B cell (primary cell): ENCODE data around the gene NAV2. TPM values are rescaled to one million over a fixed set of nuclear protein-coding genes. Genes with fewer than 3 reads are reported as not detected.
A peak's percentile ranks its signal among the peaks of the same experiment; 100 is the strongest.

Experiments
- ATAC-seq: fragments of 200-7000 bp; cut with Tn5 transposase; one replicate; pipeline ENCODE4 v1.10.0; 2021; ENCODE audit warnings: low read depth, mild to moderate bottlenecking, moderate number of reproducible peaks, moderate library complexity
- CTCF ChIA-PET: fragments of 350-600 bp; sonication (Branson Sonifier 250); formaldehyde crosslinking; loops from one replicate; lab custom pipeline; 2021; ENCODE audit warnings: antibody characterized with exemption, inconsistent platforms; lab: Charles Lee
- POLR2A ChIA-PET: fragments of 350-600 bp; sonication (Branson Sonifier 250); formaldehyde crosslinking; loops from one replicate; lab custom pipeline; 2021; ENCODE audit warnings: antibody characterized with exemption; lab: Charles Lee
- DNase-seq: peaks from one replicate; pipeline ENCODE4 v3.0.0; 2013
- H2AFZ ChIP-seq: 2 replicates; pipeline ENCODE4 v1.6.1; 2012; ENCODE audit warnings: mild to moderate bottlenecking, low read depth, low read length; ENCODE audit not compliant: insufficient read depth, poor library complexity, severe bottlenecking
- H3K27ac ChIP-seq, 2 donors: 1 replicate in 1 of 2; 2 replicates in 1 of 2; pipeline ENCODE4 v1.5.1; 2012 to 2013; ENCODE audit warnings: low read length in 2 of 2, mild to moderate bottlenecking in 2 of 2, moderate library complexity in 1 of 2
- H3K27me3 ChIP-seq, 4 experiments: fragments of 200-600 bp in 1 of 4; sonication (generic) in 1 of 4; replicated peaks in 1 of 4; 1 replicate in 2 of 4; 2 replicates in 2 of 4; pipeline versions ENCODE4 v1.6.1 to v1.7.0; 2013 to 2016; ENCODE audit warnings: low read length in 3 of 4, mild to moderate bottlenecking in 2 of 4, mixed read lengths in 1 of 4, moderate library complexity in 1 of 4; ENCODE audit not compliant: insufficient read depth in 4 of 4, control insufficient read depth in 3 of 4; ENCODE audit errors: control extremely low read depth in 1 of 4
- H3K36me3 ChIP-seq, 2 experiments: replicated peaks in 1 of 2; 1 replicate in 1 of 2; 2 replicates in 1 of 2; pipeline versions ENCODE4 v1.6.1 to v1.7.1; 2013; ENCODE audit warnings: low read length in 1 of 2; ENCODE audit not compliant: insufficient read depth in 2 of 2, control insufficient read depth in 1 of 2; ENCODE audit errors: control extremely low read depth in 1 of 2, extremely low read depth in 1 of 2
- H3K4me1 ChIP-seq, 2 donors: fragments of 200-600 bp in 1 of 2; sonication (generic) in 1 of 2; 1 replicate in 1 of 2; 2 replicates in 1 of 2; pipeline versions ENCODE4 v1.5.1 to v1.6.1; 2013 to 2017; ENCODE audit warnings: low read length in 2 of 2; ENCODE audit not compliant: control insufficient read depth in 2 of 2, insufficient read depth in 2 of 2
- H3K4me2 ChIP-seq: replicated peaks from 2 replicates; pipeline ENCODE3; 2012; ENCODE audit warnings: mild to moderate bottlenecking, low read depth, low read length; ENCODE audit not compliant: poor library complexity, severe bottlenecking
- H3K4me3 ChIP-seq, 5 experiments: fragments of 200-600 bp in 1 of 5; sonication (generic) in 1 of 5; 1 replicate in 3 of 5; 2 replicates in 2 of 5; pipeline versions ENCODE4 v1.5.1 to v1.7.0; 2011 to 2016; ENCODE audit warnings: low read length in 4 of 5, mild to moderate bottlenecking in 4 of 5, low read depth in 2 of 5, control low read depth in 1 of 5, moderate library complexity in 1 of 5; ENCODE audit not compliant: insufficient read depth in 1 of 5; ENCODE audit errors: control extremely low read depth in 1 of 5, extremely low read depth in 1 of 5
- H3K79me2 ChIP-seq: fragments of 200-600 bp; sonication (generic); one replicate; pipeline ENCODE4 v1.6.0; 2016; ENCODE audit warnings: low read length; ENCODE audit not compliant: control insufficient read depth, insufficient read depth
- H3K9ac ChIP-seq: fragments of 200-600 bp; sonication (generic); 2 replicates; pipeline ENCODE4 v1.6.1; 2017; ENCODE audit warnings: mild to moderate bottlenecking, low read length, moderate library complexity
- H3K9me3 ChIP-seq, 3 donors: one replicate each; pipeline versions ENCODE4 v1.6.1 to v1.7.1; 2013; ENCODE audit warnings: low read length in 2 of 3; ENCODE audit not compliant: control insufficient read depth in 2 of 3, insufficient read depth in 1 of 3; ENCODE audit errors: control extremely low read depth in 1 of 3
- H4K20me1 ChIP-seq: 2 replicates; pipeline ENCODE4 v1.6.0; 2012; ENCODE audit warnings: mild to moderate bottlenecking, low read length; ENCODE audit not compliant: insufficient read depth, control insufficient read depth, poor library complexity, severe bottlenecking
- H3K27ac Mint-ChIP-seq: one replicate; pipeline ENCODE4 v1.8.0; 2021; ENCODE audit warnings: mixed read lengths
- H3K27me3 Mint-ChIP-seq: one replicate; pipeline ENCODE4 v1.8.0; 2021; ENCODE audit warnings: mixed read lengths
- H3K4me1 Mint-ChIP-seq: one replicate; pipeline ENCODE4 v1.8.0; 2021; ENCODE audit warnings: mixed read lengths
- H3K4me3 Mint-ChIP-seq: one replicate; pipeline ENCODE4 v1.8.0; 2021; ENCODE audit warnings: mixed read lengths
- H3K9me3 Mint-ChIP-seq: one replicate; pipeline ENCODE4 v1.8.0; 2022; ENCODE audit warnings: mixed read lengths; ENCODE audit not compliant: insufficient read depth
- EZH2 ChIP-seq: IDR thresholded peaks from 2 replicates; pipeline ENCODE4 v1.6.1; 2012; ENCODE audit warnings: borderline replicate concordance, low read depth, mild to moderate bottlenecking, moderate library complexity, low read length; ENCODE audit not compliant: insufficient read depth, poor library complexity, severe bottlenecking
- WGBS: methylation state at CpG from one replicate; pipeline ENCODE4 v1.1.5; 2013; ENCODE audit warnings: missing lambda C conversion rate; ENCODE audit not compliant: insufficient coverage; 5-methylcytosine and 5-hydroxymethylcytosine counted together
- intact Hi-C: fragments of 100-400 bp; cut with micrococcal nuclease; formaldehyde crosslinking; loops from one replicate; pipeline ENCODE4 v1.10.0; 2022
- polyA plus RNA-seq: library from polyadenylated mRNA; depleted of rRNA; stranded (reverse); fragments of >200 nt; gene quantifications from 2 replicates; pipeline ENCODE4 v1.2.3, GENCODE V29; 2012
- total RNA-seq, 2 donors: library from RNA; stranded (reverse); fragments of 120-200 nt in 1 of 2; gene quantifications; 1 replicate in 1 of 2; 2 replicates in 1 of 2; pipeline versions ENCODE4 v1.2.3 to v1.2.4, GENCODE V29; 2013 to 2022
- TF ChIP-seq, protein P1 (sequence below): fragments of 200-600 bp; IDR thresholded peaks from one replicate; pipeline ENCODE4 v1.8.0; 2022; ENCODE audit warnings: antibody characterized with exemption, mild to moderate bottlenecking

NAV2 gene
- total and polyA plus RNA-seq, 2 donors (not counting 1 experiment from before 2014, with no cell fraction given): 0.82 to 22.2 TPM

DNA sequence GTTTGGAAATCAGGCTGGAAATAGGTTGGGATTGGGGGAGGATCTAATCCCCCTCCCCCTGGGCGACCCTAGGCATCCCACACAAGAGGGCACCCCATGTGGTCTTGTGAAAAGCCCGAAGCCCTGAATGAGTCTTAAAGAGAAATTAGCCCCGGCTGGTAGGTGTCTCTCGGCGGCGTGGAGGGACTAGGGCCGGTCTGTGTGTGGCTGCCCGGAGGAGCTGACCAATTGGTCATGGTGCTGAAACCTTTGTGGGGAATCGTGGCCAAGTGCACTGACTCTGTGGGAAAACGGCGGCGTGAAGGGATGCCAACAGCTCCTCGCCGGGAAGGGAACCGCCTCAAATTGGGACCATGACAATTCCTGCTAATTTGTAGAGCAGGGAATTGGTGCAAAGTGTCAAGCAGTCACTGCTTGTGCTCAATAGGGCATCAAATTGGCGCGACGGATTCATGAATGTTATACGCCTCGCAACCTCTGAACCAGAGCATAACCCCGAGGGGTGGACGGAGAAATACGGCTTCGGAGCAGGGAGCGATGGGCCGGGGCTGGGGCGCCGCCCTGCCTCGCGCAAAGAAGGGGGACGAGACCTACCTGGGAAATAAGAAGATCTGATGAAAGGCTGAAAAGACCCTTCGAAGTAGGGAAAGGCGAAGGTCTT, 446.1 kb downstream of the NAV2 start:
- Mint-ChIP-seq H3K27ac (no peak overlapping the region), H3K4me3 (no peak overlapping the region), H3K27me3 (peaks cover 75% of the 10 kb centered on the region), H3K9me3 (peaks cover 3% of the 10 kb centered on the region), H3K4me1 (peaks cover 31% of the 10 kb centered on the region)
- no peak for TF ChIP-seq EZH2
- TF ChIP-seq, protein P1, sequence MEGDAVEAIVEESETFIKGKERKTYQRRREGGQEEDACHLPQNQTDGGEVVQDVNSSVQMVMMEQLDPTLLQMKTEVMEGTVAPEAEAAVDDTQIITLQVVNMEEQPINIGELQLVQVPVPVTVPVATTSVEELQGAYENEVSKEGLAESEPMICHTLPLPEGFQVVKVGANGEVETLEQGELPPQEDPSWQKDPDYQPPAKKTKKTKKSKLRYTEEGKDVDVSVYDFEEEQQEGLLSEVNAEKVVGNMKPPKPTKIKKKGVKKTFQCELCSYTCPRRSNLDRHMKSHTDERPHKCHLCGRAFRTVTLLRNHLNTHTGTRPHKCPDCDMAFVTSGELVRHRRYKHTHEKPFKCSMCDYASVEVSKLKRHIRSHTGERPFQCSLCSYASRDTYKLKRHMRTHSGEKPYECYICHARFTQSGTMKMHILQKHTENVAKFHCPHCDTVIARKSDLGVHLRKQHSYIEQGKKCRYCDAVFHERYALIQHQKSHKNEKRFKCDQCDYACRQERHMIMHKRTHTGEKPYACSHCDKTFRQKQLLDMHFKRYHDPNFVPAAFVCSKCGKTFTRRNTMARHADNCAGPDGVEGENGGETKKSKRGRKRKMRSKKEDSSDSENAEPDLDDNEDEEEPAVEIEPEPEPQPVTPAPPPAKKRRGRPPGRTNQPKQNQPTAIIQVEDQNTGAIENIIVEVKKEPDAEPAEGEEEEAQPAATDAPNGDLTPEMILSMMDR: no peak
- DNase-seq (peak; percentile 21), ATAC-seq (no peak)
- no peak overlapping the region for H2AFZ ChIP-seq
- H3K9me3 ChIP-seq: peaks cover 4 to 59% (median 21%) of the 10 kb centered on the region in 3 donors
- H3K9ac ChIP-seq: no peak overlapping the region
- H3K4me1 ChIP-seq: peaks cover 23 to 29% of the 10 kb centered on the region in 2 donors
- 12% methylated on average over 30 of the region's 33 CpGs for WGBS
- H4K20me1 ChIP-seq: no peaks in the 10 kb centered on the region
- no peak overlapping the region for H3K4me3 ChIP-seq
- H3K36me3 ChIP-seq: no peaks in the 10 kb centered on the region
- ChIA-PET POLR2A (no interaction called here), CTCF (interaction anchor here (1.1 kb wide), 1 partner anchor 26 kb away, joined by 3 read pairs; no protein-coding TSS in a partner anchor)
- H3K27me3 ChIP-seq: peaks cover 1 to 96% (median 73%) of the 10 kb centered on the region in 4 experiments
- intact Hi-C loops: no loop called here
- no peak overlapping the region for H3K4me2 ChIP-seq
- H3K79me2 ChIP-seq: no peaks in the 10 kb centered on the region
- no peak overlapping the region for H3K27ac ChIP-seq
